ENCODE data around the gene SDHB. TPM values are rescaled to one million over a fixed set of nuclear protein-coding genes. Genes with fewer than 3 reads are reported as not detected.
"Not testable (repeated sequence)": the region's sequence is repeated elsewhere in the genome, so short reads cannot be mapped to it uniquely, and the experiment has no call there.

The SDHB gene
- total RNA-seq, 1 experiment from 2014 or later = 178 TPM

DNA sequence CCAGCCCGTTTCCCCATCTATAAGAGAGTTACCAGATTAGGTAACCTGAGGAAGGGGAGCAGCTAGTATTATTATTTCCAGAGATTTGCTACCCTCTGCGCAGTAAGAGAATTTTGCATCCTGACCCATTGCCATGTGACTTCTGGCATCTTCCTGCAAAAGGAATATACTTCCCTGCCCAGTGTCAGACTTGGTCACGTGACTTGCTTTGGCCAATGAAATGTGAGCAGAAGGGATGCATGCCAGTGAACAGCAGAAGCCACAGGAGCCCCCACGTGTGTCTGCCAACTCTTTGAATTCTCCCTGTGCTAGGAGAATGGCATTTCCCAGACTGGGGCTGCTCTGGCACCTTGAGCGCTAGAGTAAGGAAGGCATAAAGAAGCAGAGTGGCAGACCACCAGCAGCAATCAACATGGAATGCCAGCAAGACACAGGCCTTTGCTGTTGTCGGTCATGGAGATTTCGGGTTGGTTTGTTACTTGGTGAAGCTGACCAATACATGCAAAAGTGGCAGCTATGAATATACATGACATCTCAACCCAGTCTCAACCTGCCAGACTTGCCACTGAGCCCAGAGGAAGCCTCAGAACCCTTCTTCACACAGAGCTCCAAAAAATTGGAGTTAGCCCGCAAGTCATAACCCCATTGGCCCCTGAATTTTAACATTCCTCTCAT is 26.4 kb upstream of the SDHB start:
- in situ Hi-C loops (cut with HindIII; ENCODE audit: low pct_unique_long_range_greater_than_20kb, low sequenced_read_pairs) = no loop called here
- DNase-seq (ENCODE audit: low read depth) = no peak

DNA sequence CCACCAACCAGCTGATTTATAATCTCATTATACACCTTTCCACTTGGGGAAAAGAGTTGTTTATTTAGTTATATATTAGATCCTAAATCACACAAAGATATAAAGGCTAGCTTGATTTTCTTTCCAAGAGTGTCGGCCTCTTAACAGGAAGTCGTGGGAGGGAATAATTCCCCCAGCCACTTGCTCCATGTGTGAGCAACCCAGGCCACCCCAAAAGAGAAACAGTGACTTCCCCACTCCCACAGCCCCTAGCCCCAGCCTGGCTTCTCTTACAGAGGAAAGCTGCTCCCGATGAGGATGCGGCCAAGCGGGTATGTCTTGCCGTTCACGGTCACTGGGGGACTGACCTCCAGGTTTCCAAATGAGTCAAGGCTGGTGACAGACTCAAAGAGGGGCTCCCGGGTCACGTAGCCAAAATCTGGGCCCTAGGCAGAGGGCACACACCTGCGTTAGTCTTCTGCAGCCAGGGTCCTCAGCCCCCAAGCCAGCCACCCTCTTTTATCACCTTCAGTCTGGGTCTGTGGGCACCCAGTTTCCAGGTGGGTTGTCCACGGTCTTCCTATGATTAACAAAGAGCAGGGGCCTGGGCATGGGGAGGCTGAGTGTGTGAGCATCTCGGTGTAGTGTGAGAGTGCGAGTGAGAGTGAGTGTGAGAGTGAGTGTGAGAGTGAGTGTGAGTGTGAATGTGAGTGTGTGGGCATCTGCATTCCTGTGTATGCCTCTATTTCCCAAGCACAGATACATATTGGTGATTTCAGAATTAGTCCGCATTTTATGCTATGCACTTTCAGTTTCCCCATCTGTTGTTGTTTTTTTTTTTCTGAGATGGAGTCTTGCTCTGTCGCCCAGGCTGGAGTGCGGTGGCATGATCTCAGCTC is 25.4 kb upstream of the SDHB start:
- no peak for DNase-seq (ENCODE audit: low read depth)
- in situ Hi-C loops (cut with HindIII; ENCODE audit: low pct_unique_long_range_greater_than_20kb, low sequenced_read_pairs) = no loop called here

DNA sequence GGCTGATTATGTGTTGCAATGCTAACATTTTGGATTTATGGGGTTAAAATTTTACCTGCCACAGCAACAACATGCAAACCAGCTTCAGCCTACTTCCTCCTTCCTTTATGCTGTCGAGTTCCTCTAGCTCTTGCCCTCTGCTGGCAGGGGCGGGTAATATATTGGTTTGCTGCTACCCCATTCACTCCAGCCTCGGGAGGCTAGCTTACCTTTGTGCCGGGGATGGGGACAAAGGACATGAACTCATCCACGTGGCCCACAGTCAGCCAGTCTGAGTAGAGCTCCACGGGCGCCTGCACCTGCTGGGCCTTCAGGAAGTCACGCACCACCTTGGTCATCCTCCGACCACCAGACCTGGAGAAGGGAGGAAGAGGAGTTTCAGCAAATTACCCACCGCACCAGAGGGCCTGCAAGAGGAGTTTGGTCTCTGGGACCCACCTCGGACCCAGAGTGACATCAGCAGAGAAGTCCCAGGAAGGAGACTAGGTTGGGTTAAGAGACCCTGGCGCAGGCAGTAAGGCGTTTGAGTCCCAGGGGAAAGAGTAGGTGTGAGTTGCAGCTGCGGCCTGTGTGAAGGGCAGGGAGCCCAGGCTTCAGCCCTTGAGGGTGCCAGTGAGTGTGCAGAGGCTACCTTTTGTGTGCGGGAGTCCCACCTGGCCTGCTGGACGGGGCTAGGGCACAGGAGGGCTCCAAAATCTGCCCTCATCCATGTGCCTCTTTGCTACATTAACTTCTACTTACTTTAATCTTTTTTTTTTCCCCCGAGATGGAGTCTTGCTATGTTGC is 21.8 kb upstream of the SDHB start:
- DNase-seq (ENCODE audit: low read depth) = peak; percentile 30
- in situ Hi-C loops (cut with HindIII; ENCODE audit: low pct_unique_long_range_greater_than_20kb, low sequenced_read_pairs) = no loop called here

DNA sequence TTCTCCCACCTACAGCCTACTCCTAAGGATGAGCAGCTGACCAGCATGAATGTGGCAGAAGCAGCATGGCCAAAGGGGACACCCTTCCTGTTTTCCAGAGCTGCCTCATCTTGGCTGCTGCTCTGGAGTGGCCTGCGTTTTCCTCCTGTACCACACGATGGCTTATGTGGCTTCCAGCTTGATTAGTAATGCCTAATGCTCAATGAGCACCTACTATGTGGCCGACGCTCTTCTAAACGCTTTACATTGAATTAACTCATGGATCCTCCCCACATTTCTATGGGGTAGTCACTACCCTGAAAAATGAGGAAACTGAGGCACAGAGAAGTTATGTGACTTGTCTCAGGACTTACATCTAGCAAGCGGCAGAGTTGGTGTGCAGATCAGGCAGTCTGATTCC is 18.0 kb upstream of the SDHB start:
- in situ Hi-C loops (cut with HindIII; ENCODE audit: low pct_unique_long_range_greater_than_20kb, low sequenced_read_pairs) = no loop called here

DNA sequence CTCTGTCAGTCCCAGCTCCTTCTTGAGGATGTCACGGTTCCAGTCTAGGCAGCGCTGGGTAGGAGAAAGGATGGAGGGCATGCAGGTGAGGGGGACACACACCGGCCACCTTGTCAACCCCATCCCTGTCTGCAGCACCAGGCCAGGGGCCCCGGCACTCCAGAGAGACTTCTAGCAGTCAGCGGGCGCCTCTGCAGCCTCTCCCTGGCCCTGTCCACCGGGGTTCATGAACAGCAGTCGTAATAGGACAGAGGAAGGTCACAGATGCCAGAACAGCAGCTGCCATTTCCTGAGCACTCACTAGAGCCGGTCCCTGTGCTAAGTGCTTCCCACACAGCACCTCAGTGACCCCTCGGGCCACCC is 16.3 kb upstream of the SDHB start:
- no peak for DNase-seq (ENCODE audit: low read depth)

More for the DNA sequence above, 18.0 kb upstream of the SDHB start:
- no peak for DNase-seq (ENCODE audit: low read depth)

DNA sequence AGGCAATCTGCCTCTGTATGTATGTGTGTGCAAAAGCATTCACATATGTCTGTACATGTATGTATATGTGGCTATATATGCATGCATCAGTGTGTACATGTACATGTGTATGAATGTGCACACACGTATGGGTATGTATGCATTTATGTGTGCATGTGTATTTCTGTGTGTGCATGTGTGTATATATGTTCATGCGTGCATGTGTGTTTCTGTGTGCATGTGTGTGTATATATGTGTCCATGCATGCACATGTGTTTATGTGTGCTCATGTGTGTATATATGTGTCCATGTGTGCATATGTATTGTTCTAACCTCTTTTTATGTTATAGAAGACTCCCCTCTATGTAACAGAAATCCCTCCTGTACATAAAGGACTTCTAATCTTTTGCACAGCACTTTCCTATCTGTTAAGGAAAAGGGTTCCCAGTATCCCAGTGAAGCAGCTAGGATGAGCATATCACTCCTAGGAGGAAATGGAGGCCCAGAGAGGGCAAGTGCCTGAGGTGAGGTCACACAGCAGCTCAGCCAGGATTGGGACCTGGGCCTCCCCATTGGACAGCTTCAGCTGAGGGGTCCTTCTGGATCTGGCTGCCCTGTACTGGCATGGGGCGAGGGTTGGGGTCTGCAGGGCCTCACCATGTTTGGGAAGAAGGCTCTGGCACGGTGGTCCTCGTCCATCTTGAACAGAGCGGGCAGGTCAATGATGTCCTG is 15.8 kb upstream of the SDHB start:
- no peak for DNase-seq (ENCODE audit: low read depth)
- in situ Hi-C loops (cut with HindIII; ENCODE audit: low pct_unique_long_range_greater_than_20kb, low sequenced_read_pairs) = no loop called here

More for the DNA sequence above, 16.3 kb upstream of the SDHB start:
- in situ Hi-C loops (cut with HindIII; ENCODE audit: low pct_unique_long_range_greater_than_20kb, low sequenced_read_pairs) = no loop called here

DNA sequence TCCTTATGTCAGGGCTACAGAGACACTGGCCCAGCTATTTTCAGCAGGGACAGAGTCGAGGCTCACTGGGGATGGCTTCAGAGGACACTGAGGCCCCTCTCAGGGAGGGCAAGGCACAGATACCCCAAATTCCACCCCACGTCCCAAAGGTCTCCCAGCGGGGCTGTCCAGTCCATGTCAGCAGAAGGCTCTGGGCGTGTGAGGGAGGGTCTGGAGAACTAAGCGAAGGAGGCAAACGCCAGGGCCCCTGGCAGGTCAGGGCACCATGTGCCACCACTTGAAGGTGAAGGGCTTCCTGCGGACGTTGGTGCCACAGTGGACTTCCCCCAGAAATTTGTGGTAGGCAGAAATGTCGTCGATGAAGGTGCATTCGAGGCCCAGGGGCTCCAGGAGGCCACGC is 15.0 kb upstream of the SDHB start:
- in situ Hi-C loops (cut with HindIII; ENCODE audit: low pct_unique_long_range_greater_than_20kb, low sequenced_read_pairs) = no loop called here
- no peak for DNase-seq (ENCODE audit: low read depth)

DNA sequence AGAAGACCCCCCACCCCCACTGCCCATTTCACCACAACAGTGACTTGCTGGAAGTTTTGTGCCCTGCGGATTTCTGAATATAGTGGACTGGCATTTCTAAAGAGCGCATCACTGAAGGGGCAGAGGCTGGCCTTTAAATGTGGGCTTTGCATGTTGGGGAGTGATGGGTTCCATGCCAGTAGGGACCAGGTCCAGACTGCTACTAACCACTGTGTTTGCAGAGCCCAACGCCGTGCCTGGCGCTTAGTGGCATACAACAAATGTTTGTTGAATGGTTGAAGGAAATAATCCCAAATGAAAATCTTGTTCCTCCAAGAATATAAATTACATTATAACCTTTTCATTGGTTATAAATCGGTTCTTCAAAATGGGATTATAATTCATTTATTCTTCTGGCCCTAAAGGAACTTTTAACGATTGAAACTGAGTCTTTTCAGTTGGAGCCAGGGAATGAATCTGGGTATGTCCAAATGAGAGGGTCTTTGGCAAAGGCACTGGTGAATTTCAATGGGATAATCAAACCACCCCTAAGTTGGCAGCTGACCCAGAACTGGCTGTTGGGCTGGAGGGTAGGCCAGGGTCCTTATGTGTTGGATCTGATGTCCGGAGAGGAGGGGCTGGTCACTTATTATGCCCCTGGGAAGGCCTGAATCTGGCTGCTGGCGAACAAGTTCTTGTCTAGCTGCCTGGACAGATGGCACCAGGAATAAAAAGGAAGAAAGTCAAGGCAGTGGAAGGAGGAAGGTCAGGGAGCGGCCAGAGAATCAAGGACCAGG is 13.8 kb upstream of the SDHB start:
- in situ Hi-C loops (cut with HindIII; ENCODE audit: low pct_unique_long_range_greater_than_20kb, low sequenced_read_pairs) = no loop called here
- no peak for DNase-seq (ENCODE audit: low read depth)

DNA sequence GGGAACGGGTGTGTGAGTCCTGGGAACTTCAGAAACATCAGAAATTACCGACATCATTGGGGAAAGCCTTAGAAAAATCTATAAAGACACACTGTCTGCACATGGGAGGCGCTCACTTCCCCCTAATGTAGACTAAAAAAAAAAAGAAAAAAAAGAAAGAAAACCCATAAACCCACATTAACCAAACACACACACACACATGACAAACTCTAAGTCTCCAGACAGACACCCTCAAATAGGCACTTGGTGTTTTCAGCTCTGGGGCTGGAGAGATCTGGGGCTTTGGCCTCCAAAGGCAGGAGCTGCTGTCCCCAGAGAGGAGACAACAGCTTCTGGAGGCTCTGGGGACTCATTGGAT is 13.2 kb upstream of the SDHB start:
- in situ Hi-C loops (cut with HindIII; ENCODE audit: low pct_unique_long_range_greater_than_20kb, low sequenced_read_pairs) = no loop called here
- no peak for DNase-seq (ENCODE audit: low read depth)

DNA sequence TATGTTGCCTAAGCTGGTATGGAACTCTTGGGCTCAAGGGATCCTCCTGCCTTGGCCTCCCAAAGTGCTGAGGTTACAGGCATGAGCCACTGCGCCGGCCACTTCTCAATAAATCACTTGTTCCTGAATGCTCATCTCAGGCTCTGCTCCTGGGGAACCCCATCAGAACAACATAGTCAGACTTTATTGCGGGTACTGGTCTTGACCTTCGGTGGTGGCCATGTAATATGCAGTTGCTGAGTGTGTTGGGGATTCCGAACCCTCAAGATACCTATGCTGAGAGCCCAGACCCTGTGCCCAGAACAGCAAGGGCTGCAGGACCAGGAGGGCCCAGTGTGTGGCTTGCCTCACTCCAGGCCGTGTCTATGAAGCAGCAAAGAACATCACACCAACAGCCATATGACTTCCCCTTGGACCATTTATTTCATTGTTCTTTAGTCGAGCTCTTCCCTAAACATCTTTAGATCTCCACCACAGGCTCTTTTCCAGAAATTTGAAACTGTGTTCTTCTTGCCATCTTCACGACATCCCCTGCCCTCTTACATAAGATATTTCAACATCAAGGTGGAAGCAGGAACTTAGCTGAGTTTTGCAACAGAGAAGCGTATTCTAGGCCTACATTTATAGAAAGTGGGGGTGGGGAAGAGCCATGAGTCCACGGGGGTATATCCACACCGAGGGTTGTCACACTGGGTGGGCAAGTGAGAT is 12.7 kb upstream of the SDHB start:
- DNase-seq (ENCODE audit: low read depth) = no peak
- in situ Hi-C loops (cut with HindIII; ENCODE audit: low pct_unique_long_range_greater_than_20kb, low sequenced_read_pairs) = no loop called here

DNA sequence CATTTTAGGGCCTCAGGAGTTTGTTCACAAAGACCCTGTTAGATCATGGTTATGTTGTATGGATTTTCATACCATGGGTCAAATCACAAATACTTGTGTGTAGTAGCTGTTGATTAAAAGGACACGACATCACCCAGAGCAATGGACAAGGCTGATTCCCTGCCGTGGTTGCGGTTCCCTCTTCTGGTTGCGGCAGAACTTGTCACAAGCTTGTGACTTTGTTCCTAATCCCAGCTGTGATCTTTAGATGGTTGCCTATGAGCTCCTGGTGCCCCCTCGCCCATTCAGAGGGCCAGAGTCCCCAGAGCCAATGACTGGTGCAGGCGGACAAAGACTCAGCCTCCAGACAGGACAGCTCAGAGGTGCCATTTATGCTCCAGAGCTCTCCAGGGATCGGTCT is 11.8 kb upstream of the SDHB start:
- in situ Hi-C loops (cut with HindIII; ENCODE audit: low pct_unique_long_range_greater_than_20kb, low sequenced_read_pairs) = no loop called here
- no peak for DNase-seq (ENCODE audit: low read depth)

DNA sequence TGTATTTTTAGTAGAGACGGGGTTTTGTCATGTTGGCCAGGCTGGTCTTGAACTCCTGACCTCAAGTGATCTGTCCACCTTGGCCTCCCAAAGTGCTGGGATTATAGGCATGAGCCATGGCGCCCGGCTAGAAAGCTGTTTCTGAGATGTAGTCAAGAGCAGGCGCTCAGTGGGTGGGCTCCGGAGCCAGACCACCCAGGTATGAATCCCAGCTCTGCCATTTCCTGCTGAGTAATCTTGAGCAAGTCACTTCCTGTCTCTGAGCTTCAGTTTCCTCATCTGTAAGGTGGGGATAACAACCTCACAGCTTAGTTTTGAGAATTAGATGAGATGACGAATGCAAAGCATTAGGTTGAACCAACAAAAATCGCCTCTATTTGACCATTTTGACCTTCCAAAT is 8.9 kb upstream of the SDHB start:
- DNase-seq (ENCODE audit: low read depth); in situ Hi-C loops (cut with HindIII; ENCODE audit: low pct_unique_long_range_greater_than_20kb, low sequenced_read_pairs): not testable (repeated sequence)

DNA sequence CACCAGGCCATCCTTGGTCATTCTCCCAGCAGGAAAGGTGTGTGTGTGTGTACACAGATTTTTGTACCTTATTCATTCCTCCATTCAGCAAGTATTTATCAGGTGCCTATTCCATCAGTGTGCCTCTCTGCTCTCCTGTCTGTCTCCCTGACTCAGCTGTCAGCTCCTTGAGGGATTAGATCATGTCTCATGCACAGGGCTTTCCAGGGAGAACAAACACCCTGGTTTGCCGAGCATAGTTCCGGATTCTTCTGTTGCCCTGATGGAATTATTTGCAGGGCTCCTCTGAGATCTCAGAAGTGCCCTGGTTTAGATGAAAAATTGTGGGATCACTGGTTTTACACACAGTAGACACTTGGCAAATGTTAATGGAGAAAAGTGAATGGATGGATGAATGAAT is 8.1 kb upstream of the SDHB start:
- DNase-seq (ENCODE audit: low read depth) = no peak
- in situ Hi-C loops (cut with HindIII; ENCODE audit: low pct_unique_long_range_greater_than_20kb, low sequenced_read_pairs) = no loop called here

DNA sequence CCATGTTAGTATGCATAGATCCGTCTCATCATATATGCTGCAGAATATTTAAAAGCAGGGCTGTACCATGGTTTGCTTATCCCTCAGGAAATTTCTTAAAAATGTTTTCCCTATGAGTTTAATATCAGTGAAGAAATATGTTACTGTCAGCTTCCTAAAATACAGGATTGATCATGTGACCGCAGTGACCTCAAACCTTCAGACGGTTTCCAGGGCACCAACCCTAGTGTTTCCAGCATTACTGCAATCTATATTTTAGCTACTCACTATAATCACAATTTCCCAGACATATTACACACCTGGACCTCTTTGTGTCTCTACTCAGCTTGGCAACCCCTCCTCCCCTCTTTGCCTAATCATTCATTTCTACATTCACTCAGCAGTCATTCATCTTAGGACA is 7.7 kb upstream of the SDHB start:
- in situ Hi-C loops (cut with HindIII; ENCODE audit: low pct_unique_long_range_greater_than_20kb, low sequenced_read_pairs) = no loop called here
- no peak for DNase-seq (ENCODE audit: low read depth)

DNA sequence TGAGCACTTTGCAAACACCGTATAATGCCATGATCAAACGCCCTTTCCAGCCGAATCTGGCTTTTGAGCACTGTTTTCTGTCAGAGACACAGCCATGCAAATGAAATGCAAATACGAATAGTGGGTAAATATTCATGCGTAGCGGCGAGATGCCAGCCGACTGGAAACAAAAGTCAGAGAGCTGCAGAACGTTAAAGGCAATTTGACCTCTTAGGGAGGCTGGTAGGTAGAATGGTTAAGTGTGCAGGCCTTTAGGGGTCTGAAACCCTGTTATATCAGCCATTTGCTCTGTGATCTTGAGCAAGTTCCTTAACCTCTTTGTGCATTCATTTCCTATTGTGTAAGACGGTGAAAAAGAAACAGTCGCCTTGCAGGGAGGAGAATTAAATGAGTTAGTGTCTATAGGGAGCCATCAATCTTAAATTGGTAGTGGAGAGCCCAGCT is 6.5 kb upstream of the SDHB start:
- in situ Hi-C loops (cut with HindIII; ENCODE audit: low pct_unique_long_range_greater_than_20kb, low sequenced_read_pairs) = no loop called here
- DNase-seq (ENCODE audit: low read depth) = no peak

DNA sequence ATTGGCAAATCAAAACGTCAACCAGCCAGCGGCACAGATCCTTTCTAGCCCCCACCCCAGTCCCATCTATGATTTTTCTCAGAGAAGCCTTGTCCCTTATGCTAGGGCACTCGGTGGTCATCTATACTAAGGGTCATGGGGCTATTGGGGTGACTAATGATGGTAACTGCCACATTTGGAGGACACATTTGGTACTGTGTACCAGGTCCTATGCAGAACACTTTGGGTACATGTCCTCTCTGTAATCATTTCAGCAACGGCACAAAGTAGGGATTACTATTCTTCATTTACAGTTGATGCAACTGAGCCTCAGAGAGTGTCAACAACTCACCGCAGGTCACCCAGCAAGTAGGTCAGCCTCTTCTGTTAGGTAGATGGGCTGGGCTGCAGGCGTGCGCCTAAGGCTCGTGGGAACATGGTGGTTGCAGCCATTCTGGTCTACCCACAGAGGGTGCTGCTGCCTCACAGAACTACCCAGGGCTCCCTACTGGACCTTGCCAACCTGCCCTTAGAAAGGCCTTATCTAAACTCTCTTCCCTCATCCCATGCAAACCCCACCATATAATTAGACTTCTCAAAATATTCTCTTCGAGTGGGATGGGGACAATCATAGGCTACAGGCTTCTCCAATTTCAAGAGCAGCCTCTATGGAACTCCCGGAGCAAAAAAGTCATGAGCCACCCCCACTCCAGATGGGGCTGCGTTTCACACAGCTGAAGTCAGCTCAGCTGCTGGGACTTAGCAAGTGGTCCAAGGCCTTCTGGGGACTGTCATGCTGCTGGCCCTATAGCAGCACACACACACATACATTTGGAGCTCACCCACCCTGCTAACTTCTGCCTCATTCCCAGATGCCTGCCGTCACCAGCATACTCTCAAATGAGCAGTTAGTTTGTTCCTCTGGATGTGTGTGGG is 5.8 kb upstream of the SDHB start:
- in situ Hi-C loops (cut with HindIII; ENCODE audit: low pct_unique_long_range_greater_than_20kb, low sequenced_read_pairs) = no loop called here
- peak; percentile 43 for DNase-seq (ENCODE audit: low read depth)
